Activated CD8-positive, alpha-beta T cell treated with anti-CD3 and anti-CD28 coated beads, Interleukin-2, amount 10 ng/mL, durations not matched to agents 7 days and 5 days (primary cell): ENCODE data around the gene OOSP3. TPM values are rescaled to one million over a fixed set of nuclear protein-coding genes. Genes with fewer than 3 reads are reported as not detected.

Experiments
- total RNA-seq, 2 experiments: library from RNA; stranded (reverse); gene quantifications; one replicate each; pipeline ENCODE4 v1.2.3, GENCODE V29; 2021

OOSP3 gene
- total RNA-seq, 2 experiments from 2014 or later, result 0.29 TPM; not detected in 1

Other genes with a start within 250 kb of the OOSP3 start
- gene PATL1, start 209.7 kb upstream of the OOSP3 start, total RNA-seq, result 10 to 100 TPM; 47.8 to 49.9 TPM
- gene OR10V1, start 164.9 kb upstream of the OOSP3 start, total RNA-seq, result not detected
- gene STX3, start 123.4 kb upstream of the OOSP3 start, total RNA-seq, result 100 to 1,000 TPM; 101 to 105 TPM
- gene MRPL16, start 68.0 kb upstream of the OOSP3 start, total RNA-seq, result 10 to 100 TPM; 85.7 to 86.0 TPM
- not detected for gene CBLIF, start 33.3 kb upstream of the OOSP3 start, total RNA-seq
- gene TCN1, start 12.3 kb upstream of the OOSP3 start, total RNA-seq, result not detected
- not detected for gene OOSP1, start 59.6 kb downstream of the OOSP3 start, total RNA-seq
- gene OOSP4A, start 85.3 kb downstream of the OOSP3 start, total RNA-seq, result not detected
- gene OOSP4B, start 138.4 kb downstream of the OOSP3 start, total RNA-seq, result not detected
- gene OOSP2, start 161.6 kb downstream of the OOSP3 start, total RNA-seq, result not detected
- gene MS4A3, start 177.9 kb downstream of the OOSP3 start, total RNA-seq, result not detected
- not detected for gene MS4A2, start 209.9 kb downstream of the OOSP3 start, total RNA-seq